Vagina (tissue), 2 donors: ENCODE measurements around the gene SCAPER.

Experiments used
- POLR2AphosphoS5 ChIP-seq, 2 donors: sonication (generic); formaldehyde crosslinking; IDR thresholded peaks; one replicate each; pipeline ENCODE4 v1.9.0; 2017; ENCODE audit warnings: antibody characterized with exemption in 2 of 2, mild to moderate bottlenecking in 2 of 2, low read depth in 1 of 2; ENCODE audit not compliant: insufficient read depth in 1 of 2
- TF ChIP-seq, protein P1 (sequence below), 3 experiments: fragments of 450-650 bp in 2 of 3; fragments of 200-600 bp in 1 of 3; sonication (generic) in 1 of 3; IDR thresholded peaks; one replicate each; pipeline ENCODE4 v1.5.1; 2017 to 2019; ENCODE audit warnings: antibody characterized with exemption in 3 of 3, mild to moderate bottlenecking in 2 of 3, moderate library complexity in 2 of 3

DNA sequence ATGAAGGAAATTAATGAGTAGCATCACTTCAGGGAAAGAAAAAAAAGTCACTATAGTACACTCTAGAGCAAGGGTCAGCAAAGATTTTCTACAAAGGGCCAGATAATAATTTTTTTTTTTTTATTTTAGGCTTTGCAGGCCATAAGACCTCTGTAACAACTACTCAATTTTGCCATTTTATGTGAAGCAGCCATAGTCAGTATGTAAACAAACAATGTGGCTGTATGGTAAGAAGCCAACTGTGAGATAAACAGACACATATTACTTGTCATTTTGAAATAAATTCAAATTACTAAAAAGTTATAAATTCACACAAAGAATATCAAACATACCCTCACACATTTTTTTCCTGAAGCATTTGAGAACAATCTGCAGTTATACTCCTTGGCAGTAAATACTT is 40.6 kb downstream of the SCAPER start:
- TF ChIP-seq, protein P1, sequence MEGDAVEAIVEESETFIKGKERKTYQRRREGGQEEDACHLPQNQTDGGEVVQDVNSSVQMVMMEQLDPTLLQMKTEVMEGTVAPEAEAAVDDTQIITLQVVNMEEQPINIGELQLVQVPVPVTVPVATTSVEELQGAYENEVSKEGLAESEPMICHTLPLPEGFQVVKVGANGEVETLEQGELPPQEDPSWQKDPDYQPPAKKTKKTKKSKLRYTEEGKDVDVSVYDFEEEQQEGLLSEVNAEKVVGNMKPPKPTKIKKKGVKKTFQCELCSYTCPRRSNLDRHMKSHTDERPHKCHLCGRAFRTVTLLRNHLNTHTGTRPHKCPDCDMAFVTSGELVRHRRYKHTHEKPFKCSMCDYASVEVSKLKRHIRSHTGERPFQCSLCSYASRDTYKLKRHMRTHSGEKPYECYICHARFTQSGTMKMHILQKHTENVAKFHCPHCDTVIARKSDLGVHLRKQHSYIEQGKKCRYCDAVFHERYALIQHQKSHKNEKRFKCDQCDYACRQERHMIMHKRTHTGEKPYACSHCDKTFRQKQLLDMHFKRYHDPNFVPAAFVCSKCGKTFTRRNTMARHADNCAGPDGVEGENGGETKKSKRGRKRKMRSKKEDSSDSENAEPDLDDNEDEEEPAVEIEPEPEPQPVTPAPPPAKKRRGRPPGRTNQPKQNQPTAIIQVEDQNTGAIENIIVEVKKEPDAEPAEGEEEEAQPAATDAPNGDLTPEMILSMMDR (IDR thresholded peaks at IDR 0.05) = no peak
- TF ChIP-seq POLR2AphosphoS5 (IDR thresholded peaks at IDR 0.05; ENCODE audit: insufficient read depth in 1 of 2, low read depth in 1 of 2) = no peak
